ENCODE results near the gene C19orf12.

Gene C19orf12

GRCh38 chr19:29714953-29715700, at the start of gene C19orf12:
Gene C19orf12, minus strand, starts transcription at chr19:29715261. Its CDS starts 6,848 bp downstream, at chr19:29708413.
- H3K27ac Mint-ChIP-seq = peak within 1 kb of the TSS; percentile 97
- no peaks in the 10 kb centered on the region for H3K27me3 Mint-ChIP-seq
- H3K4me3 Mint-ChIP-seq = peak within 1 kb of the TSS; percentile 93
- H3K36me3 Mint-ChIP-seq = peaks cover 3% of the 10 kb centered on the region
- H3K4me1 Mint-ChIP-seq = peaks cover 58% of the 10 kb centered on the region
- no peaks in the 10 kb centered on the region for H3K9me3 Mint-ChIP-seq

GRCh38 chr19:29764361-29764760, 49.3 kb upstream of the C19orf12 start:
- Mint-ChIP-seq H3K36me3 (no peaks in the 10 kb centered on the region), H3K4me1 (no peaks in the 10 kb centered on the region), H3K27me3 (no peaks in the 10 kb centered on the region), H3K9me3 (no peaks in the 10 kb centered on the region), H3K27ac (no peak overlapping the region), H3K4me3 (no peak overlapping the region)

- Mint-ChIP-seq H3K4me1 (no peaks in the 10 kb centered on the region), H3K36me3 (no peaks in the 10 kb centered on the region), H3K27me3 (no peaks in the 10 kb centered on the region), H3K4me3 (no peak overlapping the region), H3K27ac (no peak overlapping the region), H3K9me3 (no peaks in the 10 kb centered on the region)
These were observed 48.1 kb upstream of the C19orf12 start for GRCh38 chr19:29763196-29763595.

GRCh38 chr19:29761575-29762232, 46.6 kb upstream of the C19orf12 start:
- Mint-ChIP-seq H3K4me3 (no peak overlapping the region), H3K9me3 (no peaks in the 10 kb centered on the region), H3K27ac (no peak overlapping the region), H3K27me3 (no peaks in the 10 kb centered on the region), H3K4me1 (no peaks in the 10 kb centered on the region), H3K36me3 (no peaks in the 10 kb centered on the region)

- H3K4me3 Mint-ChIP-seq = no peak overlapping the region
These were observed 45.9 kb upstream of the C19orf12 start for GRCh38 chr19:29760752-29761502.

GRCh38 chr19:29759359-29759758, 44.3 kb upstream of the C19orf12 start:
- H3K36me3 Mint-ChIP-seq = no peaks in the 10 kb centered on the region
- H3K27me3 Mint-ChIP-seq = no peaks in the 10 kb centered on the region
- no peak overlapping the region for H3K4me3 Mint-ChIP-seq
- H3K27ac Mint-ChIP-seq = no peak overlapping the region
- H3K4me1 Mint-ChIP-seq = no peaks in the 10 kb centered on the region
- no peaks in the 10 kb centered on the region for H3K9me3 Mint-ChIP-seq

More at GRCh38 chr19:29760752-29761502, 45.9 kb upstream of the C19orf12 start:
- no peaks in the 10 kb centered on the region for H3K27me3 Mint-ChIP-seq
- H3K4me1 Mint-ChIP-seq = no peaks in the 10 kb centered on the region
- H3K27ac Mint-ChIP-seq = no peak overlapping the region
- no peaks in the 10 kb centered on the region for H3K9me3 Mint-ChIP-seq
- no peaks in the 10 kb centered on the region for H3K36me3 Mint-ChIP-seq

- no peaks in the 10 kb centered on the region for H3K4me1 Mint-ChIP-seq
- H3K27me3 Mint-ChIP-seq = no peaks in the 10 kb centered on the region
These were observed 43.8 kb upstream of the C19orf12 start for GRCh38 chr19:29758863-29759262.

GRCh38 chr19:29757551-29757950, 42.5 kb upstream of the C19orf12 start:
- Mint-ChIP-seq H3K27ac (no peak overlapping the region), H3K27me3 (no peaks in the 10 kb centered on the region), H3K9me3 (no peaks in the 10 kb centered on the region), H3K4me1 (no peaks in the 10 kb centered on the region), H3K36me3 (no peaks in the 10 kb centered on the region), H3K4me3 (no peak overlapping the region)

More at GRCh38 chr19:29758863-29759262, 43.8 kb upstream of the C19orf12 start:
- Mint-ChIP-seq H3K4me3 (no peak overlapping the region), H3K9me3 (no peaks in the 10 kb centered on the region), H3K36me3 (no peaks in the 10 kb centered on the region), H3K27ac (no peak overlapping the region)

- no peak overlapping the region for H3K27ac Mint-ChIP-seq
- no peaks in the 10 kb centered on the region for H3K4me1 Mint-ChIP-seq
- no peak overlapping the region for H3K4me3 Mint-ChIP-seq
- H3K9me3 Mint-ChIP-seq = no peaks in the 10 kb centered on the region
- no peaks in the 10 kb centered on the region for H3K27me3 Mint-ChIP-seq
- no peaks in the 10 kb centered on the region for H3K36me3 Mint-ChIP-seq
These were observed 38.9 kb upstream of the C19orf12 start for GRCh38 chr19:29753934-29754305.

- H3K27ac Mint-ChIP-seq = no peak overlapping the region
These were observed 38.3 kb upstream of the C19orf12 start for GRCh38 chr19:29753190-29753933.

GRCh38 chr19:29752450-29753025, 37.5 kb upstream of the C19orf12 start:
- H3K27me3 Mint-ChIP-seq = no peaks in the 10 kb centered on the region
- no peak overlapping the region for H3K4me3 Mint-ChIP-seq
- H3K36me3 Mint-ChIP-seq = no peaks in the 10 kb centered on the region
- no peak overlapping the region for H3K27ac Mint-ChIP-seq
- no peaks in the 10 kb centered on the region for H3K4me1 Mint-ChIP-seq
- H3K9me3 Mint-ChIP-seq = no peaks in the 10 kb centered on the region

More at GRCh38 chr19:29753190-29753933, 38.3 kb upstream of the C19orf12 start:
- no peak overlapping the region for H3K4me3 Mint-ChIP-seq
- no peaks in the 10 kb centered on the region for H3K27me3 Mint-ChIP-seq
- H3K9me3 Mint-ChIP-seq = no peaks in the 10 kb centered on the region
- no peaks in the 10 kb centered on the region for H3K4me1 Mint-ChIP-seq
- H3K36me3 Mint-ChIP-seq = no peaks in the 10 kb centered on the region

GRCh38 chr19:29751932-29752331, 36.9 kb upstream of the C19orf12 start:
- Mint-ChIP-seq H3K36me3 (no peaks in the 10 kb centered on the region), H3K9me3 (no peaks in the 10 kb centered on the region), H3K4me1 (no peaks in the 10 kb centered on the region), H3K27ac (no peak overlapping the region), H3K4me3 (no peak overlapping the region), H3K27me3 (no peaks in the 10 kb centered on the region)

- H3K27ac Mint-ChIP-seq = no peak overlapping the region
- H3K9me3 Mint-ChIP-seq = no peaks in the 10 kb centered on the region
- H3K4me1 Mint-ChIP-seq = no peaks in the 10 kb centered on the region
- H3K36me3 Mint-ChIP-seq = no peaks in the 10 kb centered on the region
- H3K27me3 Mint-ChIP-seq = no peaks in the 10 kb centered on the region
- no peak overlapping the region for H3K4me3 Mint-ChIP-seq
These were observed 34.9 kb upstream of the C19orf12 start for GRCh38 chr19:29750001-29750400.

GRCh38 chr19:29748996-29749849, 34.2 kb upstream of the C19orf12 start:
- Mint-ChIP-seq H3K36me3 (no peaks in the 10 kb centered on the region), H3K4me3 (no peak overlapping the region), H3K4me1 (no peaks in the 10 kb centered on the region), H3K9me3 (no peaks in the 10 kb centered on the region), H3K27ac (peak overlapping the region; percentile 27), H3K27me3 (no peaks in the 10 kb centered on the region)
